ENCODE results near the gene HSH2D. TPM values are rescaled to one million over a fixed set of nuclear protein-coding genes. Genes with fewer than 3 reads are reported as not detected.

Gene HSH2D
- total RNA-seq: not detected in 2 replicates

GRCh38 chr19:16143399-16144215 is at the start of gene HSH2D:
TSS of gene HSH2D (plus strand) at chr19:16143685. CDS start at chr19:16148751, 5,066 bp downstream.

DNA sequence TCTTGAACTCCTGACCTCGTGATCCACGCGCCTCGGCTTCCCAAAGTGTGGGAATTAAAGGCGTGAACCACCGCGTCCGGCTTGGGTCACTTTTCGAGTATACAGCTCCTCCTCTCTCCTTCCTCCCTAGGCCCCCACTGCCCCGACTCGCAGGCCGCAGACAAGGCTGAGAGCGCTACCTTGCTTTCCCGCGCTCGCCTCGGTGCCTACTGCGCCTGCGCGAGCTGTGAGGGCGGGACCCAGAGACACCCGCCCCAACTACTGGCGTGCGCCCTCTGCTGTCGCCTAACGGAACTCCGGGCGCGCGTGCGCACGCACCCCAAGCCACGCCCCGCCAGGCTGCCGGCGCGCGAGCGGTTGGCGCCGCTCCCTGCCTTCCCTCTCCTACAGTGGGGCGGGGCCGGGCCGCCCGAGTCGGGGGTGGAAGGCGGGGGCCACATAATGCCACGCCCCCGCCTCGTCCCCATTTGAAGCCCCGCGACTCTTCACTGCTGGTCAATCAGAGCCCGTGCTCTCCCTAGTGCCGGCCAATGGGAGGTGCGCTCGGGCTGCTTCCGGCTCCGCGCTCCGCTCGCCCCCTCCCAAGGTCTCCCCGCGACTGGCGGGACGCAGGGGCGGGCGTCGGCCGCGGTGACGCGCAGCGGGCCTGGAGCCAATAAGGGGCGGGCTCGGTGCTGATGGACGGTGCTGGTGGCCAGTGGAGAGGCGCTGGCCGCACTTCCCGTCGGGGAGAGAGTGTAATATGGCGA is 32.2 kb upstream of the HSH2D start, which contains the start of gene RAB8A:
TSS of gene RAB8A (plus strand) at position 730 of the 749 bp plus-strand sequence. CDS start at position 743, 13 bp downstream.

DNA sequence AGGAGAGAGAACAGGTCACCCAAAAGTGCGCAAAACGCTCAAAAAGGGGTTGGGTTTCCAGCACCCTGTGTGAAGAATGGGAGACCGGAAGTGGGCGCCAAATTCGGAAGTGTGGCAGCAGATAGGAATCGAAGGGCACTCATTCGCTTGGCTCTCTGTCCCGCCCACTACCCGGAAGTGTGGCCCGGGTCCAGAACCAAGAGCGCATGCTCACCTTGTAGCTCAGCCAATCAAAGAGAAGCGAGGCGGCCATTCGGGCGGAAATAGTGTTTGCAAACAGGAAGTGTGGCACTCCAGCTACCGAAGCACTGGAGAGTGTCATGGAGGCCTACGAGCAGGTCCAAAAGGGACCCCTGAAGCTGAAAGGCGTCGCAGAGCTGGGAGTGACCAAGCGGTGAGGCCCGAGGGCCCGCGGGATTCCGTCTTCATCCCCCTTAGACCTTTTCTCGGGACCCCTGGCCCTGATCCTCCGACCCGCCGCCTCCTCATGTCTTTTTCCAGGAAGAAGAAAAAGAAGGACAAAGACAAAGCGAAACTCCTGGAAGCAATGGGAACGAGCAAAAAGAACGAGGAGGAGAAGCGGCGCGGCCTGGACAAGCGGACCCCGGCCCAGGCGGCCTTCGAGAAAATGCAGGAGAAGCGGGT is 41.8 kb downstream of the HSH2D start, which contains the start of gene FAM32A:
TSS of gene FAM32A (plus strand) at position 288 of the 645 bp plus-strand sequence. CDS start at position 321, 33 bp downstream.

GRCh38 chr19:16197622-16198369 is 54.3 kb downstream of the HSH2D start, which contains the start of gene AP1M1:
TSS of gene AP1M1 (plus strand) at chr19:16197911. CDS start at chr19:16198027, 116 bp downstream.

Other genes with a start within 250 kb of the HSH2D start
- gene CYP4F2, start 245.6 kb upstream of the HSH2D start, total RNA-seq: not detected in 2 replicates
- gene CYP4F11, start 209.2 kb upstream of the HSH2D start, total RNA-seq: not detected in 2 replicates
- not detected in 2 replicates for gene OR10H4, start 194.7 kb upstream of the HSH2D start, total RNA-seq
- gene TPM4, start 67.2 kb upstream of the HSH2D start, total RNA-seq: 1,135 and 1,169 TPM in 2 replicates
- gene RAB8A, start 31.8 kb upstream of the HSH2D start, total RNA-seq: 78.3 and 80.6 TPM in 2 replicates
- not detected in 2 replicates for gene CIB3, start 29.8 kb downstream of the HSH2D start, total RNA-seq
- 131 and 141 TPM in 2 replicates for gene FAM32A, start 41.7 kb downstream of the HSH2D start, total RNA-seq
- gene AP1M1, start 54.2 kb downstream of the HSH2D start, total RNA-seq: 141 and 157 TPM in 2 replicates
- 10.0 and 13.3 TPM in 2 replicates for gene KLF2, start 181.1 kb downstream of the HSH2D start, total RNA-seq